HS-5 (cell line): Measurements from ENCODE around the gene NUSAP1.
A peak's percentile ranks its signal among the peaks of the same experiment; 100 is the strongest.
"Not testable (repeated sequence)": the region's sequence is repeated elsewhere in the genome, so short reads cannot be mapped to it uniquely, and the experiment has no call there.

Source experiments
- DNase-seq: peaks from one replicate; pipeline ENCODE4 v3.0.0-alpha.2; 2012; ENCODE audit warnings: low read depth

The NUSAP1 gene, protein sequence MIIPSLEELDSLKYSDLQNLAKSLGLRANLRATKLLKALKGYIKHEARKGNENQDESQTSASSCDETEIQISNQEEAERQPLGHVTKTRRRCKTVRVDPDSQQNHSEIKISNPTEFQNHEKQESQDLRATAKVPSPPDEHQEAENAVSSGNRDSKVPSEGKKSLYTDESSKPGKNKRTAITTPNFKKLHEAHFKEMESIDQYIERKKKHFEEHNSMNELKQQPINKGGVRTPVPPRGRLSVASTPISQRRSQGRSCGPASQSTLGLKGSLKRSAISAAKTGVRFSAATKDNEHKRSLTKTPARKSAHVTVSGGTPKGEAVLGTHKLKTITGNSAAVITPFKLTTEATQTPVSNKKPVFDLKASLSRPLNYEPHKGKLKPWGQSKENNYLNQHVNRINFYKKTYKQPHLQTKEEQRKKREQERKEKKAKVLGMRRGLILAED

DNA sequence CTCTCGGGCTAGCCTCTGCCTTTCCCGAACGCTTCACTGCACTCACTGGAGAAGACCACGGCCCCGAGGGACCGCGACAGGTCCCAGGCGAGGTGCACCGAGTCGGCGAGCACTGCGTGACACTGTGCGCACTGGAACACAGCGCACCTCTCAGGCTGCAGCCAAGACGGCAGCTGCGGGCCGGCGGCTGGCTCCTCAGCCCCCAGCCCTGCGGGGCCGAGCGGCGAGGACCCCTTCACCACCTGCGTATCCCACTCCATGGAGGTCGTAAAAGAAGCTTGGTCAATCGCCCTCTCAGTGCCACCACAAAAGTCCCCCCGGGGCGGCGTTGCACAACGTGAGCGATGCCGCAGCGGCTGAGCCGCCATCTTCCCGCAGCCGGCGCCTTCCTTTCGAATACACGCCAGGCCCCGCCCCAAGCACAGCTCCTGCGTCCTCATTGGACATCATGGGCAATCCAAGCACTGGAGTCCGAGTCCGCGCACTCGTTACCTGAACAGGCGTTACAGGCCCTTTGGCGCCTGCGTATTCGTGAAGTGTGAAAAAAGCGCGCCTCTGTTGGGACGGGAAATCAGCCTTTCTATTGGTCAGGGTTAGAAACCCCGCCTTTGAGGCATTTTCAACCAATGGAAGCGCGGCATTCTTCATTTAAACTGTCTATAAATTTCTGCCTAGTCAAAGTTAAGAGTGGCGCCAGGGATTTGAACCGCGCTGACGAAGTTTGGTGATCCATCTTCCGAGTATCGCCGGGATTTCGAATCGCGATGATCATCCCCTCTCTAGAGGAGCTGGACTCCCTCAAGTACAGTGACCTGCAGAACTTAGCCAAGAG, at the start of gene NUSAP1, which contains the start of gene OIP5:
NUSAP1 (plus strand) TSS at position 688 of the 832 bp plus-strand sequence; CDS start at position 765, 77 bp downstream.
OIP5 (minus strand) TSS at position 398 of the 832 bp plus-strand sequence; CDS start at position 368, 30 bp downstream.
- DNase-seq, result peak; percentile 99

DNA sequence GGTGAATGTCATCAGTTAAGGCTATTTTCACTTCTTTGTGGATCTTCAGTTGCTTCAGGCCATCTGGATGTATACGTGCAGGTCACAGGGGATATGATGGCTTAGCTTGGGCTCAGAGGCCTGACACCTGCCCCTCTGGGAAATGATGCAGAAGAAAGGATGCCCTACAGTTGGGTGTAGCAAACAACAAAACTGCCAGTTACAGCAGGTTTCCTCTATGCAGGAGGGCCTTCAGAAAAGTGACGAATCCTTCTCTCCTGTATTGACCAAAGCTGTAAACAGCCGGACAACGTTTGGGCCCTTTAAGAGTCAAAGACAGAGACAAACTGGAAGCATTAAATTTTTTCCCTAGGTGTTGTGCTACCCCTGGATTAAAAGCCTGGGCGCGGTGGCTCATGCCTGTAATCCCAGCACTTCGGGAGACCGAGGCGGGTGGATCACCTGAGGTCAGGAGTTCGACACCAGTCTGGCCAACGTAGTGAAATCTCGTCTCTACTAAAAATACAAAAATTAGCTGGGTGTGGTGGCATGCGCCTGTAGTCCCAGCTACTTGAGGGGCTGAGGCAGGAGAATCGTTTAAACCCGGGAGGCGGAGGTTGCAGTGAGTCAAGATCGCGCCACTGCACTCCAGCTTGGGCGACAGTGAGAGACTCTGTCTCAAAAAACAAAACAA, 49.6 kb upstream of the NUSAP1 start:
- not testable (repeated sequence) for DNase-seq

DNA sequence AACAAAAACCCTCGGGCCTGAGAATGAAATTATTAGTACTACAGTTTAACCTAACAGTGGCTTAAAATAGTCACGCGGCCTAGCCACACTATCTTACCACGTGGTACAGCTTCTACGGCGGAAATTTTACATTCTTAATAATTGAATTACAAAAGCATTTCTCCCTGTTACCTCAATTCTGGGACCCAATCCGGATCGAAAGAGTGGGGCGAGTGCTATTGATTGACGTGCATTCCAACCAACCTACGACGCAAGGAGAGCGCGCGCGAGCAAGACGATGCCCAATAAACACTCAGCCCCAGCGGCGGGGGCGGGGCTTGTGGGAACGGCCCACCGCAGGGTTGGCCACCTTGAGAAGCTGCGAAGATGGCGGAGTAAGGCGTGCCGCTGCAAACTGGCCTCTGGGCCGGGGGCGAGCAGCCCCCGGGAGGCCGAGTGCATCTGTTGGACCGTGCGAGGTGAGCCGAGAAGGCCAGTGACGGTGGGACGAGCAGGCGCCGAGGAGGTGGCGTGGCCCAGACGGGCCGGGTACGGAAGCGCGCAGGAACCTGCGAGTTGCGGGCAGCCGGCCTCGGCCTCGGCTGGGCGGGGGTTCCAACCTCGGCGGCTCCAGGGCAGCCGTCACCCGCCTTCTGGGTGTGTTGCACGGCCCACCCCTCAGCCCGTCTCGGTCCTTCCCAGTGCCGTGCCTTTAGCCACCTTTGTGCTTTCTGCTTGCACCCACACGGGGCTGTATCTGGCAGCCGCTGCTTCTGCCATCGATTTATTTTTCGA, 48.8 kb upstream of the NUSAP1 start:
- DNase-seq, result peak; percentile 98

DNA sequence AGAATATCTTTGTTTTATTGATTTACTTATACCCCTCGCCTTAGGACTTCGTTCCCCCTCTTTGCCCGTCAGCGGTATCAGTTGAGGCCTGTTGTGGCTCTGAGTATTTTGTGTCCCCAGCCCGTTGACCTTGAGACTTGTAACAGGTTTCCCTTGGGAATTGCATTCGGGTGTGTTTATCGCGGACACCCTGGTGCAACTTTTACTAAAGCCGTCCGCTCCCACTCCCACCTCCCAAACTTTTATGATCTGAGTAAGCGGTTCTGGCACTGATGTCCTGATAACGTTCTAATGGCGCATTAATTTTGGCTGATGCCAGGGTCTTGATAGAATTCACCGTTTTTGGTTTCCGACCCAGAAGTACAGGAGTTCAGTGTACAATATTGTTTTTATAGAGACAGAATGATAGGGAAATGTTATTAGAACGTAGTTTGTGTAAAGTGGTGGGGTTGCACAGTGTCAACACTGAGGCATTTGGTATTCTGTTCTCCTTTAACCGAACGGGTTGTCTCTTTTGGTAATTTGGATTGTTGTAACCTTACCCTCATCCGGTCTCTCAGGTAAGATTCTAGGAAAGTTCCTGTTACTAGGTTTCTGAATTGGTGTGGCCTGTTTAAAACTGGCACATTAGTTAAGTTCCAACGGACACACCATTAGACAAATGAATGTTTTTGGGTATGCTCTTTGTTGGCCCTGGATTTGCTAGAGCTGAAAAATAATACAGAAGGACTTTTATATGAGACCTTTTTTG, 48.1 kb upstream of the NUSAP1 start:
- DNase-seq, result no peak

DNA sequence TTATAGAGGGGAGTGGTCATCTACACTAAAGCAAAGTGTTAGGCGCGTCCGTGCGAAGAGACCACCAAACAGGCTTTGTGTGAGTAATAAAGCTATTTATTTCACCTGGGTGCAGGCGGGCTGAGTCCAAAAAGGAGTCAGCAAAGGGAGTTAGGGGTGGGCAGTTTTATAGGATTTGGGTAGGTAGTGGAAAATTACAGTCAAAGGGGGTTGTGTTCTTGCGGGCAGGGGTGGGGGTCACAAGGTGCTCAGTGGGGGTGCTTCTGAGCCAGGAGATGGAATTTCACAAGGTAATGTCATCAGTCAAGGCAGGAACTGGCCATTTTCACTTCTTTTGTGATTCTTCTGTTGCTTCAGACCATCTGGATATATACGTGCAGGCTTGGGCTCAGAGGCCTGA, 47.4 kb upstream of the NUSAP1 start:
- no peak for DNase-seq

DNA sequence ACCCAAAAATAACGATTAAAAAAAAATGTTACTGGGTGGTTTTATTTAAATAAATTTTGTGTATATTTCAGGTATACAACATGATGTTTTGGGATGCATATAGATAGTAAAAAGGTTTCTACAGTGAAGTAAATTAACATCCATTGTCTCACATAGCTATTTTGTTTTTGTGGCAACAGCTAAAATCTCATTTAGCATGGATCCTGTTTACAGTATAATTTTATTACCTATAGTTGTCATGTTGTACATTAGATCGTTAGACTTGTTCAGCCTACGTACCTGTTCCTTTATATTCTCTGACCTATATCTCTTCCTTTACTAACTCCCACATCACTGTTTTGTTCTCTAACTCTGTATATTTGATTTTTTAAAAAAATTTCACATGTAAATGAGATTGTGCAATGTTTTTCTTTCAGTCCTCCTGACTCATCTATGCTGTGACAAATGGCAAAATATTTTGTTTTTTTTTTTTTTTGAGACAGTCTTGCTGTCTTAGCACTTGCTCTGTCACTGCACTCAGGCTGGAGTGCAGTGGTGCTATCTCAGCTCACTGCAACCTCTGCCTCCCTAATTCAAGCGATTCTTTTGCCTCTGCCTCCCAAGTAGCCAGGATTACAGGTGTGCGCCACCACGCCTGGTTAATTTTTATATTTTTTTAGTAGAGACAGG, 45.9 kb upstream of the NUSAP1 start:
- DNase-seq, result no peak

DNA sequence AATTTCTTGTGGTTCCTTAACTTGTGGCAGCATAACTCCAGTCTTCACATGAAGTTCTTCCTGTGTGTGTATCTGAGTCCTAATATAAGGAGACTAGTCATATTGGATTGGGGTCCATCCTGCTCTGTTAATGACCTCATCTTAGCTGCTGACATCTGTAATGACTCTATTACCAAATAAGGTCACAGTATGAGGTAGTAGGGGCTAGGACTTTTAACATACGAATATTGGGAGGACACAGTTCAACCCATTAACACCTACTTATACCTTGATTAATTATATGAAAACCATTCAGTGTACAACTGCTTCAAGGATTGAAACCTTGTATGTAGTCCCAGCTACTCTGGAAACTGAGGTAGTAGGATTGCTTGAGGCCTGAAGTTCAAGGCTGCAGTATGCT, 44.2 kb upstream of the NUSAP1 start:
- DNase-seq, result no peak

DNA sequence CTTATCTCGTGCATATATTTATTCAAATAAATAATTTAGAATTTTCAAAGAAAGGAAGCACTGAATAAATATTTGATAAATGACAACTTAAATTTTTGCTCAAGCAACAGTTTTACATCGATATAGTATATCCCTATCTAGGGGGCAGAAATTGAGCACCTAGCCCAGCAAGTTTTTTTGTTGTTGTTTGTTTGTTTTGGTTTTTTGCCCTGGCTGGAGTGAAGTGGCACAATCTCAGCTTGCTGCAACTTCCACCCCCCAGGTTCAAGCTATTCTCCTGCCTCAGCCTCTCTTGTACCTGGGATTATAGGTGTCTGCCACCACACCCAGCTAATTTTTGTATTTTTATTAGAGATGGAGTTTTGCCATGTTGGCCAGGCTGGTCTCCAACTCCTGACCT, 42.7 kb upstream of the NUSAP1 start:
- no peak for DNase-seq

DNA sequence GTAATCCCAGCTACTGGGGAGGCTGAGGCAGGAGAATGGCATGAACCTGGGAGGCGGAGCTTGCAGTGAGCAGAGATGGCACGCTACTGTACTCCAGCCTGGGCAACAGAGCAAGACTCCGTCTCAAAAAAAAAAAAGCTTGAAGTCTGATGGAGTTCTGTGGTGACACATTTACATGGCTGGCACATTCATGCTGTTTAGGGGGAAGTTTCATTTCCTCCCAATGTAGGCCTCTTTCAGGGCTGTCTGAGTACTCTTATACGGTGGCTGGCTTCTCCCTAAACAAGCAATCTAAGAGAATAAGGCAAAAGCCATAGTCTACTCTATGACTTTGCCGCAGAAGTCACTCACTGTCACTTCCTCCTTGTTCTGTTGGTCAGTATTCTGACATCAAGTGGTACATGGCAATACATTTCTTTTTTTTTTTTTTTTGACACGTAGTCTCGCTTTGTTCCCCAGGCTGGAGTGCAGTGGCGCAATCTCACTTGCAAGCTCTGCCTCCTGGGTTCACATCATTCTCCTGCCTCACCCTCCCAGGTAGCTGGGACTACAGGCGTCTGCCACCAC, 41.5 kb upstream of the NUSAP1 start:
- DNase-seq, result no peak

DNA sequence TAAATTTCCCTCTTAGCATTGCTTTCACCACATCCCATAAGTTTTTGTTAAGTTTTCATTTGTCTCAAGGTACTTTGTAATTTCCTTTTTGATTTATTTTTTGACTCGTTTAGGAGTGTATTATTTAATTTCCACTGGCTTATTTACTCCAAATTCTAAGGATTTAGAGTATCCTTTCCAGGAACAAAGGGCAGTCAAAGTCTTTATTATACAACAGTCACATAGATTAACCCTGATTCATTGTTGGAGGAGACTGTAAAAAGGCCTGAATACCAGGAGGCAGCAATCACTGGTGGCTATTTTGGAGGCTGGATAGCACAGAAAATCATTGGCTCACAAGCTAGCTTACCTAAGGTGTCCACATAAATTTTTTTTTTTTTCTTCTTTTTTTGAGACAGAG, 40.2 kb upstream of the NUSAP1 start:
- DNase-seq, result no peak

DNA sequence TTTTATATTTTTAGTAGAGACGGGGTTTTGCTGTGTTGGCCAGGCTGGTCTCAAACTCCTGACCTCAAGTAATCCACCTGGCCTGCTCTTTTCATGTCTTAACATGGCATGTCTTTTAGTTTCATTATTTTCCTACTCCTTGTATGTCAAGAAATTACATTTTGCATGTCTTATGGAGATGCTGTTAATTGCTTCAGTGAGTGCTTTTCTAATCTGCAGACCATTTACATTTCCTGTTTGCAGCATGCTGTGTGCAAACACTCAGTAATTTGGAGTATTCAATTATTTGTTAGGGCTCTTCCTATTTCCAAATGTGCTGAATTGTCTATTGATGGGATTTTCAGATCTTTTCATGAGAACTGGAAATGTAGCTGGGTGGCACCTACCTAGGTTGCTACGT, 31.5 kb upstream of the NUSAP1 start:
- not testable (repeated sequence) for DNase-seq

DNA sequence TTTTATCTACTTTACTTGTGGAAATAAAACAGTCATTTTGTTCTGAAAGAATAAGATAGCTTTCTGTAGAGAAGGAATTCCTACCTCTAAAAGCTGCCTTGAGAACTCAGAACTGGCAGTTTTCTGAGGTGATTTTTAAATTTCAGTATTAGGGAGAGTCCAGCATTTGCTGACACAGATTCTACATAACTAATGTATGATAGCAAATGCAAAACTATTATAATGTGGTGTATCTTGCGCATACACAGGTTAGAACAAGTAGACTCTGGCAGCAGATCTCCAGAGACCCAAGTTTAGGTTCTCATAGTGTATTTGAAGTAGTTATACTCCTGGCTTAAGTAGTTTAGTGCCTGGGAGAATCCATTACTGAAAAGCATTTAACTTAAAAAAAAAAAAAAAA, 31.1 kb upstream of the NUSAP1 start:
- no peak for DNase-seq

DNA sequence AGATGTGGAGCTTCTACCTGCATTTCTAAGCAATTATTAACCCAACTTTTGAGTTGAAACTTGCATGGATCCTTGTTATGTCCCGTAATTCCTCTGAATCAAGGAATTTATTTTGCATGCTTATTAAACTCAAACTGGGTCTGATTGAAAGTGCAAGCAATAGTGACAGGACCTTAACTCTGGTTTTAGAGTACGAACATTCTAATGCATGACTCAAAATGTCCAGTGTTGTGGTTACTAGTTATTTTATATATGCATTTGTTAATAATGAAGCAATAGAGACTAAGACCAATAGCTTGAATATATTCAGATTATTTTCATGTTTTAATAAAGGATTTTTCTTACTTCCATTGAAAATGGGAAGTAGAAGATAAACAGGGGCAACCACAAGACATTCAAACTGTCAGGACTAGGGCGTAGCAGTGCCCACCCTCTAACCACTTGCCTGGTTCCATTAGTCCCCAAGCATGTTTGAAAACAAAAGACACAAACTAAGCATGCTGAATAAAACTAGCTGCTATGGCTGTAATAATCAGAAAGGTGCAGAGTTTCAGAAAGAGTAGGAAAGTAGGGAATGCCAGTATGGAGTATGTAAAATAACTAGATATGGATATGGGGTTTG, 28.4 kb upstream of the NUSAP1 start:
- DNase-seq, result no peak

DNA sequence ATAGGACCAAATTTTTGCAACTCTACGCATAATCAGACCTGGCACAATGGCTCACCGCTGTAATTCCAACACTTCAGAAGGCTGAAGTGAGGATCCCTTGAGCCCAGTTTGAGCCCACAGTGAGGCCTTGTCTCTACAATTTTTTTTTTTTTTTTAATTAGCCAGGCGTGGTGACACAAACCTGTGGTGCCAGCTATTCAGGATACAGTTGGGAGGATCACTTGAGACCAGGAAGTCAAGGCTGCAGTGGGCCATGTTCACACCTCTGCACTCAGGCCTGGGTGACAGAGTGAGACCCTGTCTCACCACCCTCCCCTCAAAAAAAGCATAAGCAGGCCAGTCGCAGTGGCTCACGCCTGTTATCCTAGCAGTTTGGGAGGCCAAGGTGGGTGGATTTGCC, 25.0 kb upstream of the NUSAP1 start:
- no peak for DNase-seq

DNA sequence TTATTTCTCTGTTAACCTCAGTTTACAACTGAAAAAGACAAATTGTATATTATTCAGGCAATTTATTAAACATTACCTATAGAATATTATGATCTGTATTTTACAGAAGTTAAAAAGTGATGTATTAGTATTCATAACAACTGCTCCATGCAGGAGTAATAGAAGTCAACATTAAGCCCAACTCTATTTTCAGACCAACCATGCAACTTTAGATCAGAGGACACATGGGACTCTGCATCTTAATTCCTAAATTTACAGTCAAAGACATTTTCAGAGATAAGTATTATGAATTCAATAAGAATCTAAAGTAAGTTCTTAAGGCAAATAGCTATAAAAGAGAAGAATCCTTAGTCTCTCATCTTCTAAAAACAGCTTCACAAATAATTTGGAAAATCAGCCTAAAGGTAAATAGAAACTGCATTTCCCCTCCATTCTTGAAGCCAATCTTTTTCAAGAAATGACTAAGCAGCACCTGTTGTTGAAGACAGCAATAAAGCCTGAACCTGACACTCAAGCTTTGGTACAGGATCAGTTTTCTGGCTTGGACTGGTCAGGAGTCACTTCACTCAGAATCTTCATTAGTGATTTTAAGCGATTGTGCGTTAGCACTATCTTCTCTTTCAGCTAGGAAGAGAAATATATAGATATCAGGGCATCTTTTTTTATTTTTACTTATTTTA, 23.3 kb upstream of the NUSAP1 start:
- DNase-seq, result no peak

DNA sequence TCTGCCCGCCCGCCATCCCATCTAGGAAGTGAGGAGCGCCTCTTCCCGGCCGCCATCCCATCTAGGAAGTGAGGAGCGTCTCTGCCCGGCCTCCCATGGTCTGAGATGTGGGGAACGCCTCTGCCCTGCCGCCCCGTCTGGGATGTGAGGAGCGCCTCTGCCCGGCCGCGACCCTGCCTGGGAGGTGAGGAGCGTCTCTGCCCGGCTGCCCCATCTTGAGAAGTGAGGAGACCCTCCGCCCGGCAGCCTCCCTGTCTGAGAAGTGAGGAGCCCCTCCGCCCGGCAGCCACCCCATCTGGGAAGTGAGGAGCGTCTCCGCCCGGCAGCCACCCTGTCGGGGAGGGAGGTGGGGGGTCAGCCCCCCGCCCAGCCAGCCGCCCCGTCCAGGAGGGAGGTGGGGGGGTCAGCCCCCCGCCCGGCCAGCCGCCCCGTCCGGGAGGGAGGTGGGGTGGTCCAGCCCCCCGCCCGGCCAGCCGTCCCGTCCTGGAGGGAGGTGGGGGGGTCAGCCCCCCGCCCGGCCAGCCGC, 11.8 kb upstream of the NUSAP1 start:
- not testable (repeated sequence) for DNase-seq

DNA sequence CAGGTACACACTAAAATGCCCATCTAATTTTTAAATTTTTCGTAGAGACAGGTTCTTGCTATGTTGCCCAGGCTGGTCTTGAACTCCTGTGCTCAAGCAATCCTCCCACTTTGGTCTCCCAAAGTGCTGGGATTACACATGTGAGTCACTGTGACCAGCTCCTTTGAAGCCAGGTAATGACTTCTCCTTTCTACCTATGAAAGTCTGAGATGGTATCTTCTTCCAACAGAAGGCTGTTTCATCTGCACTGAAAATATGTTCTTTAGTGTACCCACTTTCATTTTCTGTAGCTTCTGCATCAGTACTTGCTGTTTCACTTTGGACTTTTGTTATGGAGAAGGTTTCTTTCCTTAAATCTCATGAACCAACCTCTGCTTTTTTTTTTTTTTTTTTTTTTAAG, 9.1 kb upstream of the NUSAP1 start:
- no peak for DNase-seq

DNA sequence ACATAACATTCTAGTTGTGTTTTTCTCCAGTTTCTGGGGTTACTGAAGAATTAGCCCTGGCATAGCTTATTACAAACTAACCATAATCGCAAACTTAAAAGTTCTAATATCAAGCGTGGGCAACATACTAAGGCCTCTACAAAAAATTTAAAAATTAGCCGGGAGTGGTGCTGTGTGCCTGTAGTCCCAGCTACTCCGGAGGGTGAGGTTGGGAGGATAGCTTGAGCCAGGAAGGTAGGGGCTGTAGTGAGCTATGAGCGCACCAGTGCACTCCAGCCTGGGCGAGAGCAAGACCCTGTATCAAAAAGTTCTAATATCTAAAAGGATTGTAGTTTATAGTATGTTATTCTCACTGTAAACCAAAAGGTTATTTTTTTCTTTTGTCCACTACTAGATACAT, 1.4 kb upstream of the NUSAP1 start:
- no peak for DNase-seq

DNA sequence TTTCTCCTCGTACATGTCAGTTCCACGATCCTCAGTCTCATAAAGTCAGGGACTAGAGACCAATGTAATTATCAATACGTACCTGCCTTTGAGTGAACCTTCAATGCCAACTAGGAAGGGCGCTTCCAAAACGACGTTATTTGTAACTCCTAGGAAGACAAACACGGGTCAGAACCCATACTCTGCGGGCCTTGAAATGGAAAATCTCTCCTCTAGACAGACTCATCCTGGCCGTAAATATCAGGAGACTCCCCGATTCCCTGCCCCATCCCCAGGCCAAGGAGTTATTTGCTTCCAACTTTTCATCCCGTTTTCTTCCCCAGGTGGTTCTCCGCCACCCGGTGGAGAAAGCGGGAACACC, 868 bp upstream of the NUSAP1 start:
- no peak for DNase-seq
